Hematopoietic multipotent progenitor cell treated with erythropoietin and hydrocortisone succinate and interleukin-3 and kit ligand, for 4 days (in vitro differentiated cells): ENCODE measurements around the gene RALGDS.
A peak's percentile ranks its signal among the peaks of the same experiment; 100 is the strongest.
"Not testable (repeated sequence)": the region's sequence is repeated elsewhere in the genome, so short reads cannot be mapped to it uniquely, and the experiment has no call there.

Source experiments
- DNase-seq: peaks from one replicate; pipeline ENCODE4 v3.0.0-alpha.2; 2015

RALGDS gene

DNA sequence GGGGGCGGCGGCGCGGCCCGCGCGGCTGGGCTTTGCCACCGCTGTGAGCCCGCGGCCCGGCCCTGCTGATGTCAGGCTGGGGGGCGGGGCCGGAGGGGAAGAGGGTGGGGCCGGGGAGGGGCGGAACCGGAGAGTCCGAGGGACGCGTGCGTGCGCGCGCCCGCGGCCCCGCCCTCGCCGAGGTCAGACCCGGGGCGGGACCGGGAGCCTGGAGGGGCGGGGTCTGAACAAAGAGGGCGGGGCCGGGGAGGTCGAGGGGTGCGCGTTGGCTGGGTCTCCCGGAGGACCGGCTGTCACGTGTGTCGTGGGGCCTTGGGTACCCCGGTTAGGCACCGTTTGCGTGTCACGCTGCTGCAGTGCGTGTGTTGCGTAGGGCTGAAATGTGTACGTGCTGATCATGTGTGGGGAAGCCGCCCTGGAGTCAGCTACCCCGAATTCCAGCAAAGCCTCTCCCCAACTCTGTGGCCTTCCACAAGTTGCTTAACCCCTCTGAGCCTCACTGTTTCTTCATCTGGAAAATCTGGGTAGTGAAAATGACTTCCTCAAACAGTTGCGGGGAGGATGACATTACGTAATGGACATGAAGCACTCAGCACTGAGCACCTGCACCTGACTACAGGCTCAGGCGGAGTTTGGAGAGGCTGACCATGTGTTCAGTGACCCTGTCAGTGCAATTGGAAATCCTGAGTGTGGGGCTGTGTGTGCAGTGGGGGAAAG lies at the start of gene RALGDS:
RALGDS (minus strand) TSS at position 43 of the 717 bp plus-strand sequence. CDS start 86 bp downstream, outside the sequence.
- peak; percentile 95 for DNase-seq

DNA sequence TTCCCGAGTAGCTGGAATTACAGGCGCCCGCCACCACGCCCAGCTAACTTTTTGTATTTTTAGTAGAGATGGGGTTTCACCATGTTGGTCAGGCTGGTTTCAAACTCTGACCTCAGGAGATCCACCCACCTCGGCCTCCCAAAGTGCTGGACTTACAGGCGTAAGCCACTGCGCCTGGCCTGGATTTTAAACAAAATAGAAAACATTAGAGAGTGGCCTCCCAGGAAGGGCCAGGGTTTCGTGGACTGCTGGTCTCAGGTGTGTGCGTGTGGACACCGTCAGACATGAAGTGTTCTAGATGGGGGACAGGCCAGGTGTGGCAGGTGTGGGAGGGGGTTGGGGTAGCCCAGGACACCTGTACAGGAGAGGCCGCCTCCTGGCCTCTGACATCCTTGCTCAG lies 49.7 kb upstream of the RALGDS start:
- DNase-seq = no peak

DNA sequence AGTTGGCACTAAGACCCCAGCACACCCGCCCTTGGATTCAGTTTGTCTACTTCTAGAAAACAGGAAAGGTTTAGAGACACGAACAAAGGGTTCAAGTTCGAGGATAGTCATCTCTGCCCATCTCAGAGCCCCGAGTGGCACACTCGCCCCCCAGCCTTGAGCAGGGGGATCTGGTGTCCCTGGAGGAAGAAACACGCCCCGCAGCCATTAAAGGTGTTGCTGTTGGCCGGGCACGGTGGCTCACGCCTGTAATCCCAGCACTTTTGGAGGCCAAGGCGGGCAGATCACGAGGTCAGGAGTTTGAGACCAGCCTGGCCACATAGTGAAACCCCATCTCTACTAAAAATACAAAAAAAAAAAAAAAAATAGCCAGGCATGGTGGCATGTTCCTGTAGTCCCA lies 48.6 kb upstream of the RALGDS start:
- DNase-seq = not testable (repeated sequence)

DNA sequence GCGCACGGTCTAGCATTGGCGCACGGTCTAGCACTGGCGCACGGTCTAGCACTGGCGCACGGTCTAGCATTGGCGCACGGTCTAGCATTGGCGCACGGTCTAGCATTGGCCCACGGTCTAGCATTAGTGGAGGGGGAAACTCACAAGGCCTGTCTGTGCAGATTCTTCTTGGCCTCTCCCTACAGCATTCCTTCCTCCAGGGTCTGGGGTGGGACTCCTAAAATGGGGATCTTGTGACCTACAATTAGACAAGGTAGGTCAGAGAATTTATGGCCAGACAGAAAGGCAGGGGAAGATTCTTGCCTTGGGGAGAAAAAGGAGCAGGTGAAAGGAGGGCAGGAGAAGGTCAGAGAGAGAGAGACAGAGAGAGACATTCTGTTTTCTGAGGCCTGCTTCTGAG lies 48.1 kb upstream of the RALGDS start:
- DNase-seq = no peak

DNA sequence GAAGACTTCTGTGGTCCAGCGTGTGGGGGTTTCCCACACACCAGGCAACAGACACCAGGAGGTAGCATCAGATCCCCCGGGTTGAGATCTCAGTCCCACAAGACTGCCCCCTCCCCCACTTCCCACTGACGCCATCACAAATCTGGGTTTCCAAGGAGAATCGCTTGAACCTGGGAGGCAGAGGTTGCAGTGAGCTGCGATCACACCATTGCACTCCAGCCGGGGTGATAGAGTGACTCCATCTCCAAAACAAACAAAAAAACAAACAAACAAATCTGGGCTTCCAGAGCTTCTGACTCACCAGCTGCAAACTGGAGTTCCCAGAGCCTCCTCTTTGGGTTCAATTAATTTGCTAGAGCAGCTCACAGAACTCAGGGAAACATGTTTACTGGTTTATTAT lies 47.4 kb upstream of the RALGDS start:
- no peak for DNase-seq

DNA sequence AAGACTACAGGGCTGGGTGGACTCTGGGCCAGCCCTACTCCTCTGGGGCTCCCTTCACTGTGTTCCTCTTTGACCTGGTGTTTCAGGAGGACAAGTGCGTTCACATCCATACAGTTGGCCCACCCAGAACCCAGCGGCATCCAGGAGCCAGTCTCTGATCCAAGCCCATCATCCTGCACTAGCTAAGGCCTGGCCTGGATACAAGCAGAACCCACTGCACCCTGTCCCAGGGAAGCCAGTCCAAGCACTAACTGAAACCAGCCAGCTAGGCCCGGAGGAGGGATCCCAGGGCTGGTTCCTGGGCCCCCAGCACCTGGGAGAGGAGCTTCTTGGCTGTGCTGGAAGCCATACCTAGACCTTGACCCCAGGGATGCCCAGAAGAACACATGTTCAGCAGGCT lies 46.7 kb upstream of the RALGDS start:
- DNase-seq = no peak

DNA sequence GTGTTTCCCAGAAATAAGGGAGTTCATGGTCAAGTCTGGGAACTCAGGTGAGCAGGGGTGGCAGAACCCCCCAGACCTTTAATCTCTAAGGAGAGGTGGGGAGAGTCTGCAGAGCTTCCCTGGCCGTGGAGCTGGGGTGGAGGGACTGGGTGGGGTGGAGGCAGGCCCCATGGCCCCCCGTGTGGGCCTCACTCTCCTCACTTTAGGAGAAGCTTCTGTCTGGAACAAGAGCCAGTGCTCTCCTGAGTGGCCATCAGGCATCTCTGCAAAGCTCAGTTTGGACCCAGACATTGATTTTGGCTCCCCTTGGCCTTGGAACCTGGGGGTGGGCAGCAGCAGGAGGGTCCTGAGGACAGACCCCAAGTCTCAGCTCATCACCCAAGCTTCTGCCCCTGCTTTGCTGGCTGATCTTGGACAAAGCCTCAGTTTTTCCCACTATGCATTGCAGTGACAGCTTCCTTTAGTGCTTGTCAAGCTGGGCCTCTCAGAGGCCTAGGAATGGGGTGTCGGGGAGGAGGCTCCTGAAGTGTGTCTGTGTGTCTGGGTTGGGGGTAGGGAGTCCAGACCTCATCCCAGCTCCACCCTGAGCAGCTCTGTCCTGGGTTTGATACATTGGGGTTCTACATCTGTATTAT lies 46.2 kb upstream of the RALGDS start:
- no peak for DNase-seq

DNA sequence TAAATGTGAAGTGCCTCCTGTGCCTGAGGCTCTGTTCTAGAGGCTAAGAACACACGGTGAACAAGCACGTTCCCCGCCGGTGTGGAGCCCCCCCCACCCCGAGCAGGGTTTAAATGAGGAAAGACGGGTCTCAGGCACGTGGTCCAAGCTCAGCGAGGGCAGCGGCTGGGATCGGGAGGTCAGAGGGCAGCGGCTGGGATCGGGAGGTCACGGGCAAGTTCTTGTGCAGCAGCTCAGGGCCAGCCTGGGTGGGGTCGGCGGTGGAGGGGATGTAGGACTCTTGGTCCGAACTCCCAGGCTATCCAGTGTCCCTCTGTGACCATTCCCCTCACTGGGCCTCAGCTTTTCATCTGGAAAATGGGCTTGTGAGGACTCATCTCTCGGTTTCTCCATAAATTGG lies 45.4 kb upstream of the RALGDS start:
- no peak for DNase-seq

DNA sequence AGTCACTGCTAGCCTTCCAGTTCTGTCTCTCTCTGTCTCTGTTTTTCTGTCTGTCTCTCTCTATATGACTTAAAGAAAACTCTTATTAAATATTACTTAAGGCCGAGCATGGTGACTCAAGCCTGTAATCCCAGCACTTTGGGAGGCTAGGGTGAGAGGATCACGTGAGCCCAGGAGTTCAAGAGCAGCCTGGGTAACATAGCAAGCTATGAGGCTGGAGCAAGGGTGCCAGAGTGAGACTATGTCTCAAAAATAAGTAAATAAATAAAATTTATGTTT lies 44.4 kb upstream of the RALGDS start:
- DNase-seq = no peak

DNA sequence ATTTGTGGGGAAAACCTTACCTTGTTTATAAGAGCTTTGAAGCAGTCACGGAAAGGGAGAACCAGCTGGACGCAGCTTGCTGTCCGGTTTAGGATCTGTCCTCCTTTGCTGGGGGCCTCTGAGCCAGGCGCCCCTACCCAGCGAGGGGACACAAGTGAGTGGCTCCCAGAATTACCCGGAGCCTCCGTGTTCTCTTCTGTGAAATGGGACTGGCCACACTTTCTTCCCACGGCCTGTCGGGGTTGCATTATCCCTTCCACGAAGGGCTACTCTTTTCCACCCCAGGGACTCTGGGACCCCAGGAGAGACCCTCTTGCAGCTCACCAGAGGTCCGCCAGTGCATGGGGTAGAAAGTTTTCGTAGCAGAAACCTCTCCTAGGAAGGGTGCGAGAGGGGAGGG lies 43.2 kb upstream of the RALGDS start:
- no peak for DNase-seq

DNA sequence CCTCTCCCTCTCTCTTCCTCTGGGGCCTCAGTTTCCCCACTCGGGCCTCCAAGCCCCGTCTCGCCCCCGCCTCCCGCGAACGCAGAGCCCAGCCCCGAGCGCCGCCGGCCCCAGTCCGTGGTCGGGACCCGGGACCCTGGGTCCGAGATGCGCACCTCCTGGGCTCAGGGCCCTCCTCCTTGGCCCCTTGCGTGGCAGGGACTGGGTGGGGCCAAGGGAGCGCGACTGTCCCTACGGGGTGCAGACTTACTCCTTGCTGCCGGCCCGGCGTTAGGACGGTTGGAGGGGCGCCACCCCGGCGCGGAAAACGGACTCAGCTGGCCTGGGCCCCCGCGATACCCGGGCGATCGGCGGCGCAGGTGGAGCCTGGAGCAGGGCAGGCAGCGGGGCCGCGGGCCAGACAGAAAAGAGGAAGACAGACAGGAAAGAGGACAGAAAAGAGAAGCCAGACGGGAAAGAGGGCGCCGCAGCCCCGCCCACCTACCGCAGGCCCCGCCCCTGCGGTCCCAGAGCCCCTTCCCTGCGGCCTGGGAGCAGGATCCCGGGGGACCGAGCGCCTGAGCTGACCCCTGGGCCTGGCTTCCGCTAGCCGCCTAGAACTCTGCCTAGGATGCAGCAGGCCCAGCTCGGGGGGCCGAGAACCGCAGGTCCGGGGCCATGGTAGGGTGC lies 42.6 kb upstream of the RALGDS start, which contains the start of gene GBGT1:
GBGT1 (minus strand) TSS at position 411 of the 669 bp plus-strand sequence. CDS start 1,502 bp downstream, outside the sequence.
- peak; percentile 88 for DNase-seq

DNA sequence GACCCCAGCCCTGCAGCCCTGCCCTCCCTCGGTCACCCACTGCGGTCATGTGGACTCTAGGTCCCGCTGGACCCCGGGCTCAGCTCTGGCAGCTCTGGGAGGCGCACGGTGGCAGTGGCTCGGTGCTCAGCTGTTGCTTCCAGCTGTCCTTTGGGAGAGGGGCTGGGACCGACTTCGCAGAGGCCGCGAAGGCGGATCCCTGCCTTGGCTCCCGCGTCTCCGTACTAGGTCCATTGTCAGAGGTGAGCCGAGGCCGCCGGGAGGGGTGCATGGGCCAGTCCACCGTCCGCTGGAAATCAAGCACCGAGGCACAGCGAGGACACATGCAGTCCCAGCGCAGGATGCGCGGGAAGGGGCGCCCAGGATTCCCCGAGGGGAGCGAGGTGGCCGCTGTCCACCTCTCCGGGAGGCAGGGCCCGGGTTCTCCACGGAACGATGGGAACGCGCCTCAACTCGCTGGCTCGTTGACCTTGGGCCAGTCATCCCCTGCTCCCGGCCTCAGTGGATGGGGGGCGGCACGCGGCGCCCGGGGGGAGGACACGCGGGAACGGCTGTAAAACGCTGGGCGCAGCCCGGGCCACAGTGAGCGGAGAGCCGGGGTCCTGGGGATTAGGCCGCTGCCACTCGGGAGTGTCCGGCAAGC lies 41.9 kb upstream of the RALGDS start:
- no peak for DNase-seq

DNA sequence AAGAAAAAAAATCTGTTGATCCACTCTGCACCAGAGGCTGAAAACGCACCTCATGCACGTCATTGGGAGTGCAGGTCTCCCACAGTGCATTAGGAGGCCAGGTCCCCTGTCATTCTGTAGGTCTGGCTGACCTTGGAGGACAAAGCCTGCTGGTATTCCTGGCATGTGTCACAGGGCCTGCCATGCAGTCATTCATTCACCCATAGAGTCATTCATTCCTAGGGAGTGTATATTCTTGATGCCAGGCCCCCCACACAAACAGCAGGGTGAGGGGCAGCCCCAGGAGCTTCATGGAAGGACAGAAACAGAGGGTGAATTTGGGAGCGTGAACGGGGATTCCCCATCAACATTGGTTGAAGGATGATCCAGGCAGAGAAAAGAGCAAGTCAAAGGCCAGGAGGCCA lies 40.5 kb upstream of the RALGDS start:
- no peak for DNase-seq

DNA sequence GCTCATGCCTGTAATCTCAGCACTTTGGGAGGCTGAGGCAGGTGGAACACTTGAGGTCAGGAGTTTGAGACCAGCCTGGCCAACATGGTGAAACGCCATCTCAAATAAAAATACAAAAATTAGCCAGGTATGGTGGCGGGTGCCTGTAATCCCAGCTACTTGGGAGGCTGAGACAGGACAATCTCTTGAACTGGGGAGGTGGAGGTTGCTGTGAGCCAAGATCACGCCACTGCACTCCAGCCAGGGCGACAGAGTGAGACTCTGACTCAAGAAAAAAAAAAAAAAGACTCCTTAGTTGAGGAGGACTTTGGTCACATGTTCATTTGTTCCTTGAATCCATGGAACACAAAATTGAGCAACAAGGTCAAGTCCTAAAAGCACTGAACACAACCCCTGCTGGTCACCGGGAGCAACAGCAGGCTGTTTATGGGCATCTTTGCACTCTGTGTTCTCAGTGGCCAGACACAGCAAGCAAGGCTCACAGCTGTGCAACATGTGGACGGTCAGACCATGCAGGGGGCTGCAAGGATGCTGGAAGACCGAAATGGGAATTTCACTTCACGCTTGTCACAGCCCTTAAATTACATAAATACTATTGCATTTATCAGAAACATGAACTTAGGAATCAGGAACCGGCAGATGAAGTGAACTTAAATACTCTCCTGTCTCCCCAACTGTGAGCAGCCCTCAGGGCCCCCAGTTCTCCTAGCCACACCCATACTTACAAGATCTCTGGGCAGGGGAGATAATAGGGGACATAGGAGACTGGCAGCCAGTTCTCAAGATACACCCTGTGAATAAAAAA lies 39.9 kb upstream of the RALGDS start:
- DNase-seq = peak; percentile 95

DNA sequence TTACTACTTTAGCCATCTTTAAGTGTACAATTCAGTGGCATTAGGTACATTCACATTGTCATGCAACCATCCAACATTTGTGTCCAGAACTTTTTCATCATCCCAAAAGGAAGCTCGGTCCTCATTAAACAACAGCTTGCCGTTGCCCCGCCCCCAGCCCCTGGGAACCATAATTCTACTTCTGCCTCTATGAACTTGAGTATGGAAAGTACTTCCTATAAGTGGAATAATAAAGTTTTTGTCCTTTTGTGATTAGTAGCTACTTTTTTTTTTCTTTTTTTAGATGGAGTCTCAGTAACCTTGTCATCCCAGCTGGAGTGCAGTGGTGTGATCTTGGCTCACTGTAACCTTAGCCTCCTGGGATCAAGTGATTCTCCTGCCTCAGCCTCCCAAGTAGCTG lies 37.7 kb upstream of the RALGDS start:
- DNase-seq = no peak

DNA sequence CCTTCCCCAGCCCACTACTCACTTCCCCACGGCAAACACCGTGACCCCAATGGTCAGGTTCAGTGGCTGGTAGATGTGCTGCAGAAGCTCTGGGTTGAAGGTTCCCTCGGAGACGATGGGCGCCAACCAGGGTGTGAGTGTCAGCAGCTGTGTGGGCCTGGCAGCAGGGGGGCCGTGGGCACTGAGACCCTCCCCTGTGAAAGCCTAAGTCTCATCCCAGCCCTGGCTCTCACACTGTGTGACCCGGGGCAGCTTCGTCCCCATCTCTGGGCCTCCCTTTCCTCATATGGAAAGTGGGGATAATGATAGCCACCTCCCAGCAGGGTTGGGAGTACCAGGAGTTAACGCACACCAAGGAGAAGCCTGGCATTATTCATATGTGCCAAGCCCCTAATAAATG lies 34.1 kb upstream of the RALGDS start:
- no peak for DNase-seq

DNA sequence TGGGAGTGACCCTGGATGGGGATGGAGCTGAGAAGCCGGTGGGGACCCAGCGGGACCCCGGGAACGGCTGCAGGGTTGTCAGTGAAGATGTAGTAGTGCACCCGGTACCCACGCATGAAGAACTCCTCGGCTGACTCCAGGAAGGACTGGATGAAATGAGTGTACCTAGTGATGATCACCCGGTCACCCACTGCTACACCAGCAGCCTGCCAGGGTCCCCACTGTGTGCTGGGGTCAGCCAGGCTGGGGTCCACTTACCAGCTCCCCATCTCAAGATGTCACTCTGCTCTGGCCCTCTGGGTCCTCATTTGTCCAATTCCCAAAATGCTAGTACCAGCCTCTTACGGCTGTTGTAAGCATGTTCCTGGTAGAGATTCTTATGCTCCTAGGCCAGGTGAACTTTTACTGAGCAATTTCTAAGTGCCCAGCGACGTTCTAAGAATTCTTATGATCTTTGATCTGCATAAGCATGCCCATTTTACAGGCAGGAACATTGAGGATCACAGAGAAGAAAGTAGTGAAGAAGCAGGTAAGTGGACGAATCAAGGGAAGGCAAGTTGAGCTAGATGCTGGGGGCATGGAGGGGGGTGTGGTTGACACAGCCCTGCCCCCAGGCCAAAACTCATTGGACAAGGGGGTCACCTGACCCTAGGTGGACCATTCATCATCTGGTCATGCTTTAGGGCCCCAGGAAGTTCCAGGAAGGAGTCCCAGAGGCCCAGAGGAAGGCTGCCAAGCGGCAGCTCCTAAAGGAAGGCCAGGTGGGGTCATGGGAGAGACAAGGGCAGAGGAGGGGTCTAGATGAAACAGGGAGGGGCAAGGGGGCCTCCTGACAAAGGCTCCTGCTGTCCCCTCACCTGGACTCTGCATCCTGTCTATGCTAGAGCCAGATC lies 33.3 kb upstream of the RALGDS start:
- DNase-seq = peak; percentile 20

DNA sequence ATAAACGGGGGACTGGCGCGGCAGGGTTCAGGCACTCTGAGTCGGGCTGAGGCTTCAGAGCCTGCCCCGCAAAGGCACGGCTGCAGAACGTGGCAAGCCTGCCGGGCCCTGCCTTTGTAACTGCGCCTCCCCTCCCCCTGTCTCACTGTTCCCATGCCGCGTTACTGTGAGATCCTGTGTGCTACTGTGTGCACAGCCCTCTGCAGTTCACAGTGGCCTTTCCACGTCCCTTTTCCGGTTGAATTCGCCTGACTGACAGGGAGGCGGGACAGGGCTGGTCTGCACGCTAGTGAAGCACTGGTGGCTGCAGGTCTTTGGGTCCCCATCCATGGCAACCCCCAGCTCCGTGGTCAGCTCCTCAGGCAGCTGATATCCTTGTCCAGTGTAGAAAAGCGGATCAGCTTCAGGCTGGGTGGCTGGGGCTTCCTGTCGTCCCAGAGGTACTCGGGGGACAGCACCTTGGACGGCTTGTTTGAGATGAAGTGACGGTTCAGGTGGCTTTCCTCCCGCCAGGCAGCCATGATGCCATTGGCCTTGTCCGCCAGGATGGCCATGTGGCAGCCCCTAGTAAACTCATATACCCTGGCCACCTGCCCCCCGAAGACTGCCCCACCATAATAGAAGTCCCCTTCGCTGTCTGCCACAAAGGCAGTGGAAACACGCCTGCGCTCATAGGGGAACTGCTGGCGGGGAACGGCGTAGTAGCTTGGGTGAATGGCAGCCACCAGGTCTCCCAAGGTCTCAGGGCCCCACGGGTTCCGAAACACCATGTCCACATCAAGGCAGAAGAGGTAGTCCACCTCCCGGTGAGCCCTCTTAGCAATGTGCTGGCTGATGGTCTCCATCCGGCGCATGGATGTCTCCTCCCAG lies 32.4 kb upstream of the RALGDS start:
- peak; percentile 44 for DNase-seq

DNA sequence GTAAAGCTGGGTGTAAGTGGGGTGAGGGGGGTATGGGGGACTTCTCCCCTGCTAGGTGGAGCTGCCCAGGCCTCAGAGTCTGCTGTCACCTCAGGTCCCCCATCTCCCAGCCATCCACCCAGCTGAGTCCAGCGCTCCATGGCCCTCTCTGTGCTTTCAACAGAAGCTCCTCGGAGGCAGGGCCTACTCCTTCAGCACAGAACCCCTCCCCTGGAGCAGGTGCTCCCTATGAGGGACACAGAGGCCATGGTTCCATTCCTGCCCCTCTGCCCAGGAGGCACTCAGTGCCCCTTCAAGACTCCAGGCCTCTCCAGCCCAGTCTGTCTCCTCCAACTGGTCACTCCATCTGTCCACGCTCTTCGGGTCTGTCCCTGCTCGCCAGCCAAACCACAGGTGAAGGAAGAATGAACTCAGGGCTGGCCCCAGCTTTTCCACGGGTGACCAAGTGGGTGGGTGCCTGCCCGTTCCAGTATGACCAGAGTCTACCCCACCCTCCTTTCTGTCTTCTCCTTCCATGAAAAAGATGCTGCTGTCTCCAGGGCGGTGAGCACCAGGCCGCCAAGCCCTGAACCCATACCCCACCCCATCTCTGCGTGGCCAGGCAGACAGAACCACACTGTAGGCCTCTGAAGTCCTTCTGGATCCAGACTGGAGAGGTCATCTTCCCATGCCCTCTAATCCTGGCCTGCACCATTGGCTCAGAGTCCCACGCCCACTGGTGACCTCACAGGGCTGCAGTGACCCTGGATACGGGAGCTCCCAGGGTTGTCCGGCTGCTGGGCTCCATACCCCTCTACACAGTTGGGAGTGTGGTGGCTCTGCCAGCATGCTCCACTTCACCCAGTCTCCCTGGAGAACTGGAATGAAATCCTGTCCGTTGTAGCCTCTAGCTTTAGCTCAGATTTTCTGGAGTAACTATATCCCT lies 30.8 kb upstream of the RALGDS start:
- peak; percentile 35 for DNase-seq

DNA sequence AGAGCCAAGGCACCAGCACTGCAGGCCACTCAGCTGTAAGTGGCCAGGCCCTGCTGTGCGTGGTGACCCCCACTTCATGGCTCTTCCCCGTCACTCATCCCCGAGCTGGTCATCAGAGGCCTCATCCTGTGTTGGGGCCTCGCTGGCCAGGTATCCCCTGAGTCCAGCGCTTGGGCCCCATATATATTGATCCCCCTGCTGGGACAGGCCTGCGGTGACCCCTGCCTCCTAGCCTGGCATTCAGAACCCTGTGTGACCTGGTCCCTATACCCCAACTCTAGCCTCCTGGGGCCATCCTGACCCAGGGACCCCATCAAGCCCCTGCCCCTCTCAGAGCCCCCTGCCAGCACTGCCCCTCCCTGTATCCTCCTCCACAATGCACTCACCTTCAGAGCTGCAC lies 30.0 kb upstream of the RALGDS start:
- peak; percentile 38 for DNase-seq
